ENCODE measurements around the gene GTF2I. TPM values are rescaled to one million over a fixed set of nuclear protein-coding genes. Genes with fewer than 3 reads are reported as not detected.

GTF2I gene
- 37.6 and 61.8 TPM in 2 replicates for polyA plus RNA-seq

GRCh38 chr7:74657692-74658177, at the start of gene GTF2I:
Gene GTF2I (plus strand): TSS chr7:74657718. CDS start chr7:74689129, 31,411 bp downstream.

GRCh38 chr7:74773760-74774750, 116.5 kb downstream of the GTF2I start, which contains the start of gene NCF1:
Gene NCF1 (plus strand): TSS chr7:74774011. CDS start chr7:74774032, 21 bp downstream.

Other genes with a start within 250 kb of the GTF2I start
- gene GTF2IRD1, start 203.8 kb upstream of the GTF2I start, polyA plus RNA-seq, result 41.3 and 60.5 TPM in 2 replicates
- not detected in 2 replicates for gene NCF1, start 116.3 kb downstream of the GTF2I start, polyA plus RNA-seq
- gene GTF2IRD2, start 193.9 kb downstream of the GTF2I start, polyA plus RNA-seq, result 3.9 and 5.5 TPM in 2 replicates